Breast epithelium (tissue), 3 donors: Measurements from ENCODE around the gene DNAH9.

ENCODE experiments used
- POLR2A ChIP-seq: fragments of 450-650 bp; IDR thresholded peaks from one replicate; pipeline ENCODE4 v1.6.1; 2016; ENCODE audit warnings: antibody characterized with exemption, mild to moderate bottlenecking, moderate library complexity
- POLR2AphosphoS5 ChIP-seq, 3 donors: sonication (generic); formaldehyde crosslinking; IDR thresholded peaks; one replicate each; pipeline ENCODE4 v1.6.1; 2017; ENCODE audit warnings: antibody characterized with exemption in 3 of 3
- TF ChIP-seq, protein P1 (sequence below), 3 donors: fragments of 450-650 bp; IDR thresholded peaks; one replicate each; pipeline ENCODE4 v1.5.1; 2016 to 2017; ENCODE audit warnings: antibody characterized with exemption in 3 of 3, mild to moderate bottlenecking in 3 of 3, moderate library complexity in 3 of 3

- TF ChIP-seq, protein P1, sequence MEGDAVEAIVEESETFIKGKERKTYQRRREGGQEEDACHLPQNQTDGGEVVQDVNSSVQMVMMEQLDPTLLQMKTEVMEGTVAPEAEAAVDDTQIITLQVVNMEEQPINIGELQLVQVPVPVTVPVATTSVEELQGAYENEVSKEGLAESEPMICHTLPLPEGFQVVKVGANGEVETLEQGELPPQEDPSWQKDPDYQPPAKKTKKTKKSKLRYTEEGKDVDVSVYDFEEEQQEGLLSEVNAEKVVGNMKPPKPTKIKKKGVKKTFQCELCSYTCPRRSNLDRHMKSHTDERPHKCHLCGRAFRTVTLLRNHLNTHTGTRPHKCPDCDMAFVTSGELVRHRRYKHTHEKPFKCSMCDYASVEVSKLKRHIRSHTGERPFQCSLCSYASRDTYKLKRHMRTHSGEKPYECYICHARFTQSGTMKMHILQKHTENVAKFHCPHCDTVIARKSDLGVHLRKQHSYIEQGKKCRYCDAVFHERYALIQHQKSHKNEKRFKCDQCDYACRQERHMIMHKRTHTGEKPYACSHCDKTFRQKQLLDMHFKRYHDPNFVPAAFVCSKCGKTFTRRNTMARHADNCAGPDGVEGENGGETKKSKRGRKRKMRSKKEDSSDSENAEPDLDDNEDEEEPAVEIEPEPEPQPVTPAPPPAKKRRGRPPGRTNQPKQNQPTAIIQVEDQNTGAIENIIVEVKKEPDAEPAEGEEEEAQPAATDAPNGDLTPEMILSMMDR (IDR thresholded peaks at IDR 0.05): no peak
- no peak for TF ChIP-seq POLR2AphosphoS5 (IDR thresholded peaks at IDR 0.05)
- no peak for TF ChIP-seq POLR2A
These were observed 42.2 kb downstream of the DNAH9 start for GRCh38 chr17:11640463-11640814.
